ENCODE measurements around the gene BPHL.
"Not testable (repeated sequence)": the region's sequence is repeated elsewhere in the genome, so short reads cannot be mapped to it uniquely, and the experiment has no call there.

Gene BPHL

GRCh38 chr6:3171313-3172175 lies 53.0 kb downstream of the BPHL start:
- not testable (repeated sequence) for H3K4me3 ChIP-seq (ENCODE audit: low read length); H3K9ac ChIP-seq (ENCODE audit: low read depth, low read length); H3K4me2 ChIP-seq (ENCODE audit: low read length); H3K27me3 ChIP-seq (ENCODE audit: control insufficient read depth, insufficient read depth, low read length); H3K4me1 ChIP-seq (ENCODE audit: control insufficient read depth, insufficient read depth, low read length); H3K36me3 ChIP-seq (ENCODE audit: insufficient read depth, low read length); H3K9me3 ChIP-seq (replicated peaks; ENCODE audit: low read length)

GRCh38 chr6:3172789-3173188 lies 54.3 kb downstream of the BPHL start:
- H3K9ac ChIP-seq (ENCODE audit: low read depth, low read length); H3K27me3 ChIP-seq (ENCODE audit: control insufficient read depth, insufficient read depth, low read length); H3K9me3 ChIP-seq (replicated peaks; ENCODE audit: low read length); H3K4me3 ChIP-seq (ENCODE audit: low read length); H3K4me2 ChIP-seq (ENCODE audit: low read length); H3K4me1 ChIP-seq (ENCODE audit: control insufficient read depth, insufficient read depth, low read length); H3K36me3 ChIP-seq (ENCODE audit: insufficient read depth, low read length): not testable (repeated sequence)

GRCh38 chr6:3173636-3174089 lies 55.2 kb downstream of the BPHL start:
- not testable (repeated sequence) for H3K4me2 ChIP-seq (ENCODE audit: low read length); H3K4me3 ChIP-seq (ENCODE audit: low read length); H3K9me3 ChIP-seq (replicated peaks; ENCODE audit: low read length); H3K4me1 ChIP-seq (ENCODE audit: control insufficient read depth, insufficient read depth, low read length); H3K36me3 ChIP-seq (ENCODE audit: insufficient read depth, low read length); H3K27me3 ChIP-seq (ENCODE audit: control insufficient read depth, insufficient read depth, low read length); H3K9ac ChIP-seq (ENCODE audit: low read depth, low read length)

- H3K4me3 ChIP-seq (ENCODE audit: low read length): no peak overlapping the region
- H3K36me3 ChIP-seq (ENCODE audit: insufficient read depth, low read length): no peaks in the 10 kb centered on the region
- no peak overlapping the region for H3K4me2 ChIP-seq (ENCODE audit: low read length)
- H3K27me3 ChIP-seq (ENCODE audit: control insufficient read depth, insufficient read depth, low read length): no peaks in the 10 kb centered on the region
- no peak overlapping the region for H3K9ac ChIP-seq (ENCODE audit: low read depth, low read length)
- H3K9me3 ChIP-seq (replicated peaks; ENCODE audit: low read length): no peaks in the 10 kb centered on the region
- H3K4me1 ChIP-seq (ENCODE audit: control insufficient read depth, insufficient read depth, low read length): peaks cover 6% of the 10 kb centered on the region
Measured at GRCh38 chr6:3175715-3176402, 57.3 kb downstream of the BPHL start.

GRCh38 chr6:3176562-3177355 lies 58.2 kb downstream of the BPHL start:
- Histone ChIP-seq H3K9me3 (replicated peaks; ENCODE audit: low read length) (no peaks in the 10 kb centered on the region), H3K9ac (ENCODE audit: low read depth, low read length) (no peak overlapping the region), H3K4me1 (ENCODE audit: control insufficient read depth, insufficient read depth, low read length) (peaks cover 6% of the 10 kb centered on the region), H3K36me3 (ENCODE audit: insufficient read depth, low read length) (no peaks in the 10 kb centered on the region), H3K4me2 (ENCODE audit: low read length) (no peak overlapping the region), H3K4me3 (ENCODE audit: low read length) (no peak overlapping the region), H3K27me3 (ENCODE audit: control insufficient read depth, insufficient read depth, low read length) (peaks cover 5% of the 10 kb centered on the region)

GRCh38 chr6:3178666-3179065 lies 60.2 kb downstream of the BPHL start:
- H3K36me3 ChIP-seq (ENCODE audit: insufficient read depth, low read length); H3K9ac ChIP-seq (ENCODE audit: low read depth, low read length); H3K4me3 ChIP-seq (ENCODE audit: low read length); H3K9me3 ChIP-seq (replicated peaks; ENCODE audit: low read length); H3K4me2 ChIP-seq (ENCODE audit: low read length); H3K4me1 ChIP-seq (ENCODE audit: control insufficient read depth, insufficient read depth, low read length): not testable (repeated sequence)
- H3K27me3 ChIP-seq (ENCODE audit: control insufficient read depth, insufficient read depth, low read length): peaks cover 13% of the 10 kb centered on the region

- H3K4me3 ChIP-seq (ENCODE audit: low read length): peak overlapping the region; percentile 61
- H3K4me2 ChIP-seq (ENCODE audit: low read length): peak overlapping the region; percentile 71
- not testable (repeated sequence) for H3K4me1 ChIP-seq (ENCODE audit: control insufficient read depth, insufficient read depth, low read length); H3K36me3 ChIP-seq (ENCODE audit: insufficient read depth, low read length); H3K9ac ChIP-seq (ENCODE audit: low read depth, low read length); H3K9me3 ChIP-seq (replicated peaks; ENCODE audit: low read length)
- peaks cover 22% of the 10 kb centered on the region for H3K27me3 ChIP-seq (ENCODE audit: control insufficient read depth, insufficient read depth, low read length)
Measured at GRCh38 chr6:3179945-3180344, 61.4 kb downstream of the BPHL start.

GRCh38 chr6:3181105-3181504 lies 62.6 kb downstream of the BPHL start:
- H3K4me2 ChIP-seq (ENCODE audit: low read length): no peak overlapping the region
- peaks cover 32% of the 10 kb centered on the region for H3K27me3 ChIP-seq (ENCODE audit: control insufficient read depth, insufficient read depth, low read length)
- no peak overlapping the region for H3K4me3 ChIP-seq (ENCODE audit: low read length)
- no peaks in the 10 kb centered on the region for H3K9me3 ChIP-seq (replicated peaks; ENCODE audit: low read length)
- no peak overlapping the region for H3K9ac ChIP-seq (ENCODE audit: low read depth, low read length)
- H3K36me3 ChIP-seq (ENCODE audit: insufficient read depth, low read length): no peaks in the 10 kb centered on the region
- peaks cover 6% of the 10 kb centered on the region for H3K4me1 ChIP-seq (ENCODE audit: control insufficient read depth, insufficient read depth, low read length)

- Histone ChIP-seq H3K27me3 (ENCODE audit: control insufficient read depth, insufficient read depth, low read length) (peaks cover 44% of the 10 kb centered on the region), H3K36me3 (ENCODE audit: insufficient read depth, low read length) (no peaks in the 10 kb centered on the region), H3K9me3 (replicated peaks; ENCODE audit: low read length) (no peaks in the 10 kb centered on the region), H3K4me3 (ENCODE audit: low read length) (no peak overlapping the region), H3K9ac (ENCODE audit: low read depth, low read length) (no peak overlapping the region), H3K4me1 (ENCODE audit: control insufficient read depth, insufficient read depth, low read length) (no peaks in the 10 kb centered on the region), H3K4me2 (ENCODE audit: low read length) (no peak overlapping the region)
Measured at GRCh38 chr6:3183066-3183465, 64.6 kb downstream of the BPHL start.

DNA sequence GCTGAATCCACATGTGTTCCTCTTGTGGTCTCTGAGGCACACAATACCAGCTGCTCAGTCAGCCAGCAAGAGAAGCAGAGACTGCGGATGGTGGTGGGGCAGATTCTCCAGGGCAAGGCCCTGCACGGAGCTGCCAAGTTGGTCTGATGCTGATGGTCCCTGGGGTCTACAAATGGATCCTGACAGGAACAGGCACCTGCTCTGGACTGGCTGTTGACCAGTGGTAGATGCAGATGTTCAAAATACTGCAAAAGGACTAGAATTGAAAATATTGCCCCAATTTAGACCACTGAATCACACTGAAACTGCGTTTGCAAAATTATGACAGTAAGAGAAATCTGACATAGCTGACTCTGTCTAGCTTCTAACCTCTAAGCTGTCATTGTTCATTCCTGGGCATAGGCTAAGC lies 68.5 kb downstream of the BPHL start:
- Histone ChIP-seq H3K36me3 (ENCODE audit: insufficient read depth, low read length) (no peaks in the 10 kb centered on the region), H3K4me3 (ENCODE audit: low read length) (no peak overlapping the region), H3K4me1 (ENCODE audit: control insufficient read depth, insufficient read depth, low read length) (no peaks in the 10 kb centered on the region), H3K27me3 (ENCODE audit: control insufficient read depth, insufficient read depth, low read length) (peaks cover 49% of the 10 kb centered on the region), H3K9ac (ENCODE audit: low read depth, low read length) (no peak overlapping the region), H3K4me2 (ENCODE audit: low read length) (no peak overlapping the region), H3K9me3 (replicated peaks; ENCODE audit: low read length) (no peaks in the 10 kb centered on the region)

GRCh38 chr6:3188262-3188661 lies 69.8 kb downstream of the BPHL start:
- Histone ChIP-seq H3K4me3 (ENCODE audit: low read length) (no peak overlapping the region), H3K36me3 (ENCODE audit: insufficient read depth, low read length) (no peaks in the 10 kb centered on the region), H3K4me2 (ENCODE audit: low read length) (no peak overlapping the region), H3K9ac (ENCODE audit: low read depth, low read length) (no peak overlapping the region), H3K27me3 (ENCODE audit: control insufficient read depth, insufficient read depth, low read length) (peaks cover 44% of the 10 kb centered on the region), H3K4me1 (ENCODE audit: control insufficient read depth, insufficient read depth, low read length) (no peaks in the 10 kb centered on the region), H3K9me3 (replicated peaks; ENCODE audit: low read length) (no peaks in the 10 kb centered on the region)

All from skeletal muscle satellite cell (primary cell).